Stimulated activated naive B cell treated with anti-CD40 and anti-IgM and Interleukin-4, amounts not matched to agents 10 μg/mL and 1 μg/mL and 100 μg/mL, for 72 hours (primary cell): ENCODE data around the gene FGL2.

Experiments
- ATAC-seq, 2 donors: fragments of 150-1000 bp; cut with Tn5 transposase; replicated peaks; 2 replicates each; pipeline ENCODE4 v1.10.0; 2021; ENCODE audit warnings: moderate library complexity in 1 of 2
- DNase-seq: peaks from one replicate; pipeline ENCODE4 v3.0.0; 2021
- H3K27ac Mint-ChIP-seq: one replicate; pipeline ENCODE4 v1.8.0; 2022; ENCODE audit warnings: mild to moderate bottlenecking, mixed read lengths
- H3K27me3 Mint-ChIP-seq, 2 donors: one replicate each; pipeline ENCODE4 v1.8.0; 2022; ENCODE audit warnings: mixed read lengths in 2 of 2
- H3K36me3 Mint-ChIP-seq, 2 donors: one replicate each; pipeline ENCODE4 v1.8.0; 2022; ENCODE audit warnings: mixed read lengths in 2 of 2, mild to moderate bottlenecking in 1 of 2
- H3K4me1 Mint-ChIP-seq, 2 donors: one replicate each; pipeline ENCODE4 v1.8.0; 2022; ENCODE audit warnings: mixed read lengths in 2 of 2, mild to moderate bottlenecking in 1 of 2
- H3K4me3 Mint-ChIP-seq, 2 donors: one replicate each; pipeline ENCODE4 v1.8.0; 2022; ENCODE audit warnings: mild to moderate bottlenecking in 2 of 2, mixed read lengths in 2 of 2, moderate library complexity in 1 of 2
- H3K9me3 Mint-ChIP-seq, 2 donors: one replicate each; pipeline ENCODE4 v1.8.0; 2022; ENCODE audit warnings: mixed read lengths in 2 of 2, mild to moderate bottlenecking in 1 of 2

Gene FGL2, protein sequence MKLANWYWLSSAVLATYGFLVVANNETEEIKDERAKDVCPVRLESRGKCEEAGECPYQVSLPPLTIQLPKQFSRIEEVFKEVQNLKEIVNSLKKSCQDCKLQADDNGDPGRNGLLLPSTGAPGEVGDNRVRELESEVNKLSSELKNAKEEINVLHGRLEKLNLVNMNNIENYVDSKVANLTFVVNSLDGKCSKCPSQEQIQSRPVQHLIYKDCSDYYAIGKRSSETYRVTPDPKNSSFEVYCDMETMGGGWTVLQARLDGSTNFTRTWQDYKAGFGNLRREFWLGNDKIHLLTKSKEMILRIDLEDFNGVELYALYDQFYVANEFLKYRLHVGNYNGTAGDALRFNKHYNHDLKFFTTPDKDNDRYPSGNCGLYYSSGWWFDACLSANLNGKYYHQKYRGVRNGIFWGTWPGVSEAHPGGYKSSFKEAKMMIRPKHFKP

GRCh38 chr7:77199013-77199966, at the start of gene FGL2:
FGL2 (minus strand) TSS chr7:77199819; CDS start chr7:77199793, 26 bp downstream.
- peak within 1 kb of the TSS; percentile 85 to 94 for H3K4me3 Mint-ChIP-seq
- H3K9me3 Mint-ChIP-seq, result no peaks in the 10 kb centered on the region
- ATAC-seq (peak; percentile 54 to 61), DNase-seq (no peak)
- H3K36me3 Mint-ChIP-seq, result no peaks in the 10 kb centered on the region
- H3K27me3 Mint-ChIP-seq, result no peaks in the 10 kb centered on the region
- peaks cover 28 to 49% of the 10 kb centered on the region in 2 donors for H3K4me1 Mint-ChIP-seq
- H3K27ac Mint-ChIP-seq, result peak within 1 kb of the TSS; percentile 91

- H3K27ac Mint-ChIP-seq, result no peak overlapping the region
Observed at GRCh38 chr7:77248154-77248553, 48.5 kb upstream of the FGL2 start.

GRCh38 chr7:77247206-77247850, 47.7 kb upstream of the FGL2 start:
- H3K9me3 Mint-ChIP-seq, result no peaks in the 10 kb centered on the region
- H3K27me3 Mint-ChIP-seq, result no peaks in the 10 kb centered on the region
- peaks cover 0 to 4% of the 10 kb centered on the region in 2 donors for H3K36me3 Mint-ChIP-seq
- ATAC-seq, result peak; percentile 94 to 98
- H3K4me3 Mint-ChIP-seq, result no peak overlapping the region
- H3K27ac Mint-ChIP-seq, result no peak overlapping the region
- peak; percentile 72 for DNase-seq
- H3K4me1 Mint-ChIP-seq, result peaks cover 2 to 6% of the 10 kb centered on the region in 2 donors

More at GRCh38 chr7:77248154-77248553, 48.5 kb upstream of the FGL2 start:
- ATAC-seq, result no peak
- H3K36me3 Mint-ChIP-seq, result peaks cover 0 to 4% of the 10 kb centered on the region in 2 donors
- no peaks in the 10 kb centered on the region for H3K27me3 Mint-ChIP-seq
- peaks cover 2 to 6% of the 10 kb centered on the region in 2 donors for H3K4me1 Mint-ChIP-seq
- H3K4me3 Mint-ChIP-seq, result no peak overlapping the region
- H3K9me3 Mint-ChIP-seq, result no peaks in the 10 kb centered on the region
- no peak for DNase-seq

- Mint-ChIP-seq H3K27me3 (no peaks in the 10 kb centered on the region), H3K27ac (no peak overlapping the region), H3K36me3 (peaks cover 0 to 6% of the 10 kb centered on the region in 2 donors), H3K4me3 (no peak overlapping the region), H3K9me3 (no peaks in the 10 kb centered on the region), H3K4me1 (peaks cover 2 to 6% of the 10 kb centered on the region in 2 donors)
- ATAC-seq (no peak), DNase-seq (no peak)
Observed at GRCh38 chr7:77246026-77246640, 46.5 kb upstream of the FGL2 start.

- DNase-seq (no peak), ATAC-seq (no peak)
- Mint-ChIP-seq H3K27me3 (no peaks in the 10 kb centered on the region), H3K36me3 (peaks cover 0 to 6% of the 10 kb centered on the region in 2 donors), H3K9me3 (no peaks in the 10 kb centered on the region), H3K4me1 (peaks cover 2 to 6% of the 10 kb centered on the region in 2 donors), H3K27ac (no peak overlapping the region), H3K4me3 (no peak overlapping the region)
Observed at GRCh38 chr7:77245015-77245755, 45.6 kb upstream of the FGL2 start.

- peaks cover 0 to 3% of the 10 kb centered on the region in 2 donors for H3K36me3 Mint-ChIP-seq
- ATAC-seq (no peak), DNase-seq (no peak)
- H3K9me3 Mint-ChIP-seq, result no peaks in the 10 kb centered on the region
- H3K4me1 Mint-ChIP-seq, result peaks cover 7 to 10% of the 10 kb centered on the region in 2 donors
- H3K4me3 Mint-ChIP-seq, result no peak overlapping the region
- H3K27me3 Mint-ChIP-seq, result no peaks in the 10 kb centered on the region
- no peak overlapping the region for H3K27ac Mint-ChIP-seq
Observed at GRCh38 chr7:77244222-77244934, 44.8 kb upstream of the FGL2 start.

DNA sequence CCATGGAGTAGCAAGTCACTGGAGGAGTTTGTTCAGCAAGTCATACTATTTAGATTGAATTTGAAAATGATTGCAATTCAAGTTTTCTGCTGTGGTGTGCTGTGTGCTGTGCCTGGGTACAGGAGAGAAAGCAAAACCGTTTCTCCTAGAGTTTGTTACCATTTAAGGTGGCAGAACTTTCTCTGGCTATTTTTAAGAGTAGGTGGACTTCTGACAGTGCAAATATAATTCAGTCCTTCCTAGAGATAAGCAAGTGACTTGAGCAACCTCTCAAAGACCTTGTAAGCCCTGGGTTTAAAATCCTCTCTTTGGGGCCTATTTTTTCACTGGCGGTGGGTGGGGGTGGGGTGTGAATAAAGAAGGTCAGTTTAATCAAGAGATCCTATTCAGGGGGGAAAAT, 42.9 kb upstream of the FGL2 start:
- peaks cover 0 to 3% of the 10 kb centered on the region in 2 donors for H3K36me3 Mint-ChIP-seq
- peaks cover 16 to 28% of the 10 kb centered on the region in 2 donors for H3K4me1 Mint-ChIP-seq
- no peak for DNase-seq
- H3K9me3 Mint-ChIP-seq, result peaks cover 0 to 3% of the 10 kb centered on the region in 2 donors
- H3K27ac Mint-ChIP-seq, result no peak overlapping the region
- ATAC-seq, result no peak
- no peaks in the 10 kb centered on the region for H3K27me3 Mint-ChIP-seq
- H3K4me3 Mint-ChIP-seq, result no peak overlapping the region

- H3K36me3 Mint-ChIP-seq, result peaks cover 0 to 3% of the 10 kb centered on the region in 2 donors
- peaks cover 16 to 28% of the 10 kb centered on the region in 2 donors for H3K4me1 Mint-ChIP-seq
- H3K27me3 Mint-ChIP-seq, result no peaks in the 10 kb centered on the region
- no peak overlapping the region for H3K27ac Mint-ChIP-seq
- ATAC-seq, result no peak
- DNase-seq, result no peak
- H3K9me3 Mint-ChIP-seq, result peaks cover 0 to 3% of the 10 kb centered on the region in 2 donors
- H3K4me3 Mint-ChIP-seq, result no peak overlapping the region
Observed at GRCh38 chr7:77242068-77242467, 42.4 kb upstream of the FGL2 start.

GRCh38 chr7:77239471-77239870, 39.9 kb upstream of the FGL2 start:
- Mint-ChIP-seq H3K4me1 (peaks cover 14 to 22% of the 10 kb centered on the region in 2 donors), H3K27me3 (no peaks in the 10 kb centered on the region), H3K4me3 (no peak overlapping the region), H3K27ac (no peak overlapping the region), H3K36me3 (peaks cover 0 to 6% of the 10 kb centered on the region in 2 donors), H3K9me3 (peaks cover 0 to 3% of the 10 kb centered on the region in 2 donors)
- DNase-seq (no peak), ATAC-seq (peak; percentile 40 to 47)

DNA sequence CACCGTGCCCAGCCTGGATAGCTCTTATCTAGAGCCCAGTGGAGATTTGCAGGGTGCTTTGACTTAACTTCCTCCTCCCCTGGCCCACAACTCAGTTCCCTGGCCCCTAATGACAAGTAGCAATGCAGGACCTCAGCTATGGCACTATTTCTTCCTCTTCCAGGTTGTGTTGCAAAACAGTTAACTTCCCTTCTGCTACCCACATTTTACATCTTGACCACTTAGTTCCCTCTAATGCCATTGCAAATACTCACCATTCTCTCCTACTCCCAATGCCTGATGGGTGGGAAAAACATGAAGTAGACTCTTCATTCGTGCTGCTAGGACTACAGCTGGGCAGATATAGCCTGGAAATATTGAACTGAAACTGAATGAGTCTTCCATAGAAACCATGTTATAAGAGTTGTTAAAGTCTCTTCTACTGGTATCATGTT, 39.1 kb upstream of the FGL2 start:
- DNase-seq (no peak), ATAC-seq (peak; percentile 79 to 83)
- no peaks in the 10 kb centered on the region for H3K27me3 Mint-ChIP-seq
- no peak overlapping the region for H3K4me3 Mint-ChIP-seq
- peaks cover 0 to 3% of the 10 kb centered on the region in 2 donors for H3K9me3 Mint-ChIP-seq
- H3K4me1 Mint-ChIP-seq, result peaks cover 14 to 22% of the 10 kb centered on the region in 2 donors
- H3K36me3 Mint-ChIP-seq, result peaks cover 0 to 6% of the 10 kb centered on the region in 2 donors
- H3K27ac Mint-ChIP-seq, result peak overlapping the region; percentile 56

DNA sequence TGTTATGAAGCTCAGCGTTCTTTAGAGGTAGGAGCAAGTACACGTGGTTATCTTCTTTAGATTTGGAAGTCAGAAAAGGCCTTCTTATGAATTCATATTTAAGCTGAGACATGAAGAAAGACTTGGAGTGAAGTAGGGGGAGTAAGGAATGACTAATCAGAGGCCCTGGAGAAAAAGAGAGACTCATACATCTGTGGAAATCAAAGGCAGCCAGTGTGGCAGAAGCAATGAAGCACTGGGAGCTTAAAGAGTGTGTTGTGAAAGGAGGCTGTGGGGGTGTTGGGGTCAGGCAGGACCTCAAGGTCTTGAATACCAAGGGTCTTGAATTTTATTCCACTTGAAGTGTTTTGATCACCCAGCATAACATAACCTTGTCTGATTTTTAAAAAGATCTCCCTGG, 35.7 kb upstream of the FGL2 start:
- H3K9me3 Mint-ChIP-seq, result peaks cover 9 to 11% of the 10 kb centered on the region in 2 donors
- H3K36me3 Mint-ChIP-seq, result peaks cover 7 to 16% of the 10 kb centered on the region in 2 donors
- H3K4me3 Mint-ChIP-seq, result no peak overlapping the region
- ATAC-seq (no peak), DNase-seq (no peak)
- no peak overlapping the region for H3K27ac Mint-ChIP-seq
- no peaks in the 10 kb centered on the region for H3K27me3 Mint-ChIP-seq
- peaks cover 14 to 22% of the 10 kb centered on the region in 2 donors for H3K4me1 Mint-ChIP-seq

- no peak for DNase-seq
- H3K36me3 Mint-ChIP-seq, result peaks cover 11 to 19% of the 10 kb centered on the region in 2 donors
- H3K9me3 Mint-ChIP-seq, result peaks cover 17 to 18% of the 10 kb centered on the region in 2 donors
- no peak overlapping the region for H3K27ac Mint-ChIP-seq
- no peak for ATAC-seq
- no peaks in the 10 kb centered on the region for H3K27me3 Mint-ChIP-seq
- H3K4me1 Mint-ChIP-seq, result no peaks in the 10 kb centered on the region
- H3K4me3 Mint-ChIP-seq, result no peak overlapping the region
Observed at GRCh38 chr7:77232467-77232866, 32.8 kb upstream of the FGL2 start.
